Fibroblast of gingiva (primary cell): ENCODE data around the gene MS4A12.
"Not testable (repeated sequence)": the region's sequence is repeated elsewhere in the genome, so short reads cannot be mapped to it uniquely, and the experiment has no call there.

ENCODE experiments used
- DNase-seq: peaks from one replicate; pipeline ENCODE4 v3.0.0-alpha.2; 2011; ENCODE audit warnings: low read depth

Gene MS4A12

DNA sequence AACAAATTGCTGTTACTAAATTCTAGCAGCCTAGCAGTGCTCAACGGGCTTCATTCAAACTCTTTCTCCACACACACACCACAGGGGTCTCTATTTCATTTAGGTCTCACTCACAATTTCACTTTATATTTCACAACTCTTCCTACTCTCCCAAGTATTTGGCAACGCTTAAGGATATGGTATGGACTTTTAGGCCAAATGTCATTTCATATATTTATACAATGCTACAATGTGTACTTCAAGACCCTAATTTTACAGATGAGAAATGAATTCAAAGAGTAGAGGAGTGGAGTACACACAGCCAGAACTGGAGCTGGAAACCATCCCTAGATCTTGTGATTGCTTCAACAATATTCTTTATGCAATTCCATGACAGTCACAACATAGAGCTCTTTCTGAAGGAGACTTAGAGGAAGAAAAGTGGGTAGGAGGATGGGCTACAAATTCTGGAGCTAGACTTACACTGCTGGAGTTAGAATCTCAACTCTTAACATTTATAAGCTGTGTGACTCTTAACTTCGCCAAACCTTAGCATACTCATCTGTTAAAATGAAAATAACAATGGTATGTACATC, 20.2 kb downstream of the MS4A12 start:
- no peak for DNase-seq

- no peak for DNase-seq
Measured at GRCh38 chr11:60513496-60514460, 21.2 kb downstream of the MS4A12 start.

DNA sequence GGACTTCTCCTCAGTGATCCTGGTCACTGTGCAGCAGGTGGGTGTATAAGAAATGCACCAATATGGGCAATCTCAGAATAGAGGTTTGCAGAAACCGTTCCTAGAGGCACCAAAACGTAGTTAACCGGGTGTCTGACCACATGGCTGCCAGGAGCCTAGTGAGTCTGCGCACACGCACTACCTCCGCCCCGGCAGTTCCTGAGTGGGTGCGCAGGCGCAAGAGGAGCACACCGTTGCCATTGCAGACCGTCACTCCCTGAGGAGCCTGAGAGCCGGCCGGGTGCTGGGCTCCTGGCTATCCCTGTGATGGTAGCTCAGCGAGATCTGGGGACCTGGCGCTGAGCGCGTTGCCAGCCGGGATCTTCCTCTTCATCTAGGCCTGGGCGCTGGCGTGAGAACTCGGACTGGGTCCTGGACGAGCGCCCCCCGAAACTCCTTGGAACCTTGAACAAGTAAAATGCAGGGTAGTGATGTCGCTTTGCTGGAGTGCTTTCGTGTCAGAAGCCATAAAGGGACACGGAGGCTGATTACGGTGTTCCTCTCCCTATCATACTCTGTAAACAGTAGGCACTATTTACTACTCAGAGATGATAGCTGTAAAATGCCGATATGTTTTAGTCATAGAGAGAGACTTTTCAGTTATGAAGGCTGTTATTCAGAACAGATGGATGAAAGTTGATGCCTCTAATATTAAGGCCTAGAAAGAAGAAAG, 22.7 kb downstream of the MS4A12 start, which contains the start of gene MS4A13:
TSS of gene MS4A13 (plus strand) at position 249 of the 712 bp plus-strand sequence. CDS start 2,692 bp downstream, outside the sequence.
- no peak for DNase-seq

GRCh38 chr11:60528465-60528864, 35.9 kb downstream of the MS4A12 start:
- no peak for DNase-seq

- DNase-seq = no peak
Measured at GRCh38 chr11:60528934-60529333, 36.4 kb downstream of the MS4A12 start.

DNA sequence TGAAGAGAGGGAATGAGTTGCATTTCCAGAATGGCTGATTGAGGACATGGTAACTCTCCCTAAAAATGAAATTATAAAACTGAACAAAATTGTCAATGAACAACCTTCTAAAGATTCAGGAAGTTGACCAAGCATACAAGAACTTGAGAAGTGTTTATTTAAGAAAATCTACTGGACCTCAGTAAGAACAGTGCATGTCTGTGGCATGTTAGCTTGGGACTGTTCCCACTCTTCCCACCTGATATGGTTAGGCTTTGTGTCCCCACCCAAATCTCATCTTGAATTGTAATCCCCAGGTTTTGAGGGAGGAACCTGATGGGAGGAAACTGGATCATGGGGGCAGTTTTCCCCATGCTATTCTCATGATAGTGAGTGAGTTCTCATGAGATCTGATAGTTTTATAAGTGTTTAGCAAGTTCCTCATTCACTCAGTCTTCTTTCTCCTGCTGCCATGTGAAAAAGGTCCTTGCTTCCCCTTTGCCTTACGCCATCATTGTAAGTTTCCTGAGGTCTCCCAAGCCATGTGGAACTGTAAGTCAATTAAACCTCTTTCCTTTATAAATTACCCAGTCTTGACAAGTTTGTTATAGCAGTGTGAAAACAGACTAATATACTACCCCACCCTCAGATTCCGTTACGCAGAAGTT, 38.0 kb downstream of the MS4A12 start:
- no peak for DNase-seq

- not testable (repeated sequence) for DNase-seq
Measured at GRCh38 chr11:60532383-60532782, 39.8 kb downstream of the MS4A12 start.

DNA sequence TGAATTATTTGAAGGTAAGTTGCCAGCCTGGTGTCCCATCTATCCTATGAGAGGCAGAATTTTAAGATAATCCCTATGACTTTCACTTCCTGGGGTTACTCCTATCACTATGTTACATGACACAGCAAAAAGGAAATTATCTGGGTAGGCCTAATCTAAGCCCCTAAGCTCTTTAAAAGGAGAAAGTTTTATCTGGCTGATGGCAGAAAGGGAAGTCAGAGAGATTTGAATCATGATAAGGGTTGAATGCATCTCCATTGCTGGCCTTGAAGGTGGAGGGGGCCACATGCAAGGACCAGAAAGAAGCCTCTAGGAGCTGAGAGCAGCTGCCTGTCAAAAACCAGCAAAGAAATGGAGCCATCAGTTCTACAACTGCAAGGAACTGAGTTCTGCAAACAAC, 46.0 kb downstream of the MS4A12 start:
- DNase-seq = not testable (repeated sequence)

GRCh38 chr11:60544077-60544476, 51.5 kb downstream of the MS4A12 start:
- DNase-seq = no peak
